Stimulated activated naive CD8-positive, alpha-beta T cell treated with anti-CD3 and anti-CD28 coated beads, Interleukin-15, Interleukin-2, amounts not matched to agents 100 ng/mL and 50 ng/mL, for 24 hours (primary cell): ENCODE results near the gene C1QL3.

Experiments
- H3K27ac Mint-ChIP-seq: one replicate; pipeline ENCODE4 v1.8.0; 2021; ENCODE audit warnings: mild to moderate bottlenecking, mixed read lengths
- H3K27me3 Mint-ChIP-seq: one replicate; pipeline ENCODE4 v1.8.0; 2021; ENCODE audit warnings: mixed read lengths
- H3K36me3 Mint-ChIP-seq: one replicate; pipeline ENCODE4 v1.8.0; 2021; ENCODE audit warnings: low read depth, mixed read lengths
- H3K4me1 Mint-ChIP-seq: one replicate; pipeline ENCODE4 v1.8.0; 2021; ENCODE audit warnings: low read depth, mixed read lengths
- H3K4me3 Mint-ChIP-seq: one replicate; pipeline ENCODE4 v1.8.0; 2021; ENCODE audit warnings: mild to moderate bottlenecking, mixed read lengths
- H3K9me3 Mint-ChIP-seq: one replicate; pipeline ENCODE4 v1.8.0; 2021; ENCODE audit warnings: mixed read lengths

The C1QL3 gene

DNA sequence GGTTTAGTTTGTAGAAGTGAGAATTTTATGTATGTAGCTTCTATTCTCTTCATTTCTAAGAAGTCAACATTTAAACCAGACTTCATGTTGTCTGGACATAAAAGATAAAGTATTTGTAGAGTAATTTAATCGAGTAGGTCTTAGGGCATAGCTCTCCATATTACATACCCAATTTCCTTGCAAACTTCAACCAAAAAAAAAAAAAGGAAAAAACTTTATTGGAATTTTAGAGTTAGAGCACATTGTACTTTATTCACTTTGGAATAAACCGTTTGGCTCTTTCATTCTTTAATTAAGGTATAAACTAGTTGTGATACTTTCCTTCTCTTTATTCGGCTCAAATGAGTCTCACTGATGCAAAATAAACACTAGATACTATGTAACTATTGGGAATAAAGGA is 48.9 kb downstream of the C1QL3 start:
- Mint-ChIP-seq H3K4me3 (no peak overlapping the region), H3K36me3 (peaks cover 36% of the 10 kb centered on the region), H3K4me1 (peaks cover 21% of the 10 kb centered on the region), H3K27me3 (no peaks in the 10 kb centered on the region), H3K27ac (no peak overlapping the region), H3K9me3 (no peaks in the 10 kb centered on the region)

DNA sequence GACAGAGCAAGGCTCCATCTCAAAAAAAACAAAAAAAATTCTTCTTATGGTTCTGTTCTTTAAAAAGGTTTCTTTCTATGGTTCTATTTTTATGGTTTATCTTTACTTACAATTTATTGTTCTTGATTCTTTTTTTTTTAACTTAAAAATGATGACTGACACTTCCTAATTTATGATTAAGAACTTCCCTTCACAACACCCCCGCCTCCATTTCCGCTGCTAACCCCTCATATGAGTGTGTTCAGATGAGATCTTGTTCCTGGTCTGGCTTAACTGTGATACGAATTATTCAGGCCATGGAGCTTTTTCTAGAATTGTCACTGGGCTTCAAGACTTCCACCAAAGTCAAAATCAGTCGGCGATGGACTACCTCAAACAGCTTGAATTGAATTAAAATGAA is 50.9 kb downstream of the C1QL3 start:
- Mint-ChIP-seq H3K27ac (peak overlapping the region; percentile 61), H3K4me3 (no peak overlapping the region), H3K36me3 (peaks cover 49% of the 10 kb centered on the region), H3K4me1 (peaks cover 24% of the 10 kb centered on the region), H3K27me3 (no peaks in the 10 kb centered on the region), H3K9me3 (no peaks in the 10 kb centered on the region)

DNA sequence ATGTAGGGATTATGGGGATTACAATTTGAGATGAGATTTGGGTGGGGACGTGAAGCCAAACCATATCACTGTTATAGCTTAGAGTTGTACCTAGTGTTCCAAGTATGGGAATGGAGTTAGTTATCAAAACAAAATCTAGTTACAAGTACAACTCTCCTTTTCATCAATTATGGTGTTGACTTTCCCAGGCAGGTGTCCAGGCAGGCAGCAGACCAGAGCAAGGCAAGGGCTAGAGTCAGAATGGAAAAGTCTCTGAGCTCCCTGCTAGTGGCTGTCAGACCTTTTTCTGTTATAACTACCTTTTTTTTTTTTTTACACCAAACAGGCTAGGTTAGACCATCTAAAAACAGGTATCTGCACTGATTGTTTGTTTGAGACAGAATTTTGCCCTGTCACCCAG is 55.7 kb downstream of the C1QL3 start:
- peaks cover 9% of the 10 kb centered on the region for H3K9me3 Mint-ChIP-seq
- peak overlapping the region; percentile 65 for H3K27ac Mint-ChIP-seq
- H3K4me1 Mint-ChIP-seq, result peaks cover 34% of the 10 kb centered on the region
- H3K36me3 Mint-ChIP-seq, result peaks cover 68% of the 10 kb centered on the region
- H3K27me3 Mint-ChIP-seq, result no peaks in the 10 kb centered on the region
- H3K4me3 Mint-ChIP-seq, result no peak overlapping the region
